ENCODE results near the gene DTX4.

DTX4 gene

GRCh38 chr11:59173080-59173963 lies 1.4 kb downstream of the DTX4 start:
- no peak for DNase-seq (ENCODE audit: low spot score)

- no peak for DNase-seq (ENCODE audit: low spot score)
Measured at GRCh38 chr11:59173964-59174663, 2.2 kb downstream of the DTX4 start.

GRCh38 chr11:59174664-59175033 lies 2.7 kb downstream of the DTX4 start:
- DNase-seq (ENCODE audit: low spot score): no peak

- DNase-seq (ENCODE audit: low spot score): no peak
Measured at GRCh38 chr11:59175091-59175501, 3.2 kb downstream of the DTX4 start.

GRCh38 chr11:59176330-59176729 lies 4.4 kb downstream of the DTX4 start:
- DNase-seq (ENCODE audit: low spot score): no peak

GRCh38 chr11:59178402-59178801 lies 6.5 kb downstream of the DTX4 start:
- DNase-seq (ENCODE audit: low spot score): no peak

GRCh38 chr11:59179121-59179520 lies 7.2 kb downstream of the DTX4 start:
- no peak for DNase-seq (ENCODE audit: low spot score)

- DNase-seq (ENCODE audit: low spot score): no peak
Measured at GRCh38 chr11:59180168-59180776, 8.3 kb downstream of the DTX4 start.

GRCh38 chr11:59180907-59181306 lies 9.0 kb downstream of the DTX4 start:
- DNase-seq (ENCODE audit: low spot score): no peak

GRCh38 chr11:59181746-59182456 lies 10.0 kb downstream of the DTX4 start:
- no peak for DNase-seq (ENCODE audit: low spot score)

GRCh38 chr11:59182457-59183151 lies 10.7 kb downstream of the DTX4 start:
- DNase-seq (ENCODE audit: low spot score): no peak

GRCh38 chr11:59183771-59184170 lies 11.8 kb downstream of the DTX4 start:
- no peak for DNase-seq (ENCODE audit: low spot score)

GRCh38 chr11:59184691-59185339 lies 12.9 kb downstream of the DTX4 start:
- DNase-seq (ENCODE audit: low spot score): no peak

GRCh38 chr11:59185386-59185945 lies 13.5 kb downstream of the DTX4 start:
- DNase-seq (ENCODE audit: low spot score): no peak

GRCh38 chr11:59186130-59186594 lies 14.2 kb downstream of the DTX4 start:
- peak; percentile 72 for DNase-seq (ENCODE audit: low spot score)

GRCh38 chr11:59187035-59187434 lies 15.1 kb downstream of the DTX4 start:
- DNase-seq (ENCODE audit: low spot score): no peak

- no peak for DNase-seq (ENCODE audit: low spot score)
Measured at GRCh38 chr11:59187587-59187986, 15.7 kb downstream of the DTX4 start.

- DNase-seq (ENCODE audit: low spot score): no peak
Measured at GRCh38 chr11:59188954-59189353, 17.0 kb downstream of the DTX4 start.

- DNase-seq (ENCODE audit: low spot score): no peak
Measured at GRCh38 chr11:59189986-59190385, 18.1 kb downstream of the DTX4 start.

GRCh38 chr11:59191095-59191494 lies 19.2 kb downstream of the DTX4 start:
- DNase-seq (ENCODE audit: low spot score): no peak

- no peak for DNase-seq (ENCODE audit: low spot score)
Measured at GRCh38 chr11:59191890-59192289, 20.0 kb downstream of the DTX4 start.

Data from COLO829 (cell line).